SK-N-SH treated with all-trans-retinoic acid at 6 μM for 48 hours (cell line): ENCODE measurements around the gene KLHL5.
"Not testable (repeated sequence)": the region's sequence is repeated elsewhere in the genome, so short reads cannot be mapped to it uniquely, and the experiment has no call there.

ENCODE experiments used
- ATAC-seq: fragments of 200-7000 bp; cut with Tn5 transposase; 3 replicates; pipeline ENCODE4 v1.9.1; 2020; ENCODE audit warnings: mild to moderate bottlenecking, moderate library complexity
- ARNTL ChIP-seq: fragments of 450-650 bp; formaldehyde crosslinking; IDR thresholded peaks from 2 replicates; pipeline ENCODE4 v1.5.0; 2020; ENCODE audit warnings: low read depth, mild to moderate bottlenecking, moderate library complexity, borderline replicate concordance
- BACH2 ChIP-seq: fragments of 250-450 bp; sonication (Bioruptor Pico); IDR thresholded peaks from 2 replicates; pipeline ENCODE4 v1.9.0; 2021; ENCODE audit warnings: mild to moderate bottlenecking, borderline replicate concordance
- CSDC2 ChIP-seq: fragments of 250-450 bp; sonication (Bioruptor Pico); IDR thresholded peaks from 2 replicates; pipeline ENCODE4 v1.5.0; 2020; ENCODE audit warnings: mild to moderate bottlenecking, moderate library complexity
- CSRNP3 ChIP-seq: fragments of 250-450 bp; sonication (Bioruptor Pico); IDR thresholded peaks from 2 replicates; pipeline ENCODE4 v1.5.1; 2021; ENCODE audit warnings: mild to moderate bottlenecking, moderate library complexity
- ESRRG ChIP-seq: fragments of 250-450 bp; sonication (Bioruptor Pico); IDR thresholded peaks from 2 replicates; pipeline ENCODE4 v1.6.1; 2021; ENCODE audit warnings: mild to moderate bottlenecking
- GLIS3 ChIP-seq: fragments of 250-450 bp; sonication (Bioruptor Pico); IDR thresholded peaks from 2 replicates; pipeline ENCODE4 v1.5.0; 2020; ENCODE audit warnings: mild to moderate bottlenecking, moderate library complexity
- ISL1 ChIP-seq: fragments of 250-450 bp; sonication (Bioruptor Pico); IDR thresholded peaks from 2 replicates; pipeline ENCODE4 v2.1.2; 2022; ENCODE audit warnings: mild to moderate bottlenecking, moderate library complexity
- PATZ1 ChIP-seq: fragments of 250-450 bp; sonication (Bioruptor Pico); IDR thresholded peaks from 2 replicates; pipeline ENCODE4 v1.8.0; 2020; ENCODE audit warnings: mild to moderate bottlenecking, moderate library complexity, borderline replicate concordance
- POU6F1 ChIP-seq: fragments of 250-450 bp; sonication (Bioruptor Pico); IDR thresholded peaks from 2 replicates; pipeline ENCODE4 v1.8.0; 2021; ENCODE audit warnings: low read depth, mild to moderate bottlenecking, moderate library complexity, borderline replicate concordance
- PPARA ChIP-seq: fragments of 250-450 bp; sonication (Bioruptor Pico); IDR thresholded peaks from 2 replicates; pipeline ENCODE4 v1.5.0; 2020; ENCODE audit warnings: mild to moderate bottlenecking, borderline replicate concordance
- RARB ChIP-seq: fragments of 250-450 bp; sonication (Bioruptor Pico); IDR thresholded peaks from 2 replicates; pipeline ENCODE4 v1.8.0; 2021; ENCODE audit warnings: mild to moderate bottlenecking, moderate library complexity
- TSHZ2 ChIP-seq: fragments of 250-450 bp; sonication (Bioruptor Pico); IDR thresholded peaks from 2 replicates; pipeline ENCODE4 v1.5.0; 2020; ENCODE audit warnings: mild to moderate bottlenecking, moderate library complexity
- ZFP3 ChIP-seq: fragments of 250-450 bp; sonication (Bioruptor Pico); IDR thresholded peaks from 2 replicates; pipeline ENCODE4 v1.5.0; 2020; ENCODE audit warnings: mild to moderate bottlenecking, moderate library complexity
- ZFP30 ChIP-seq: fragments of 450-650 bp; formaldehyde crosslinking; IDR thresholded peaks from 2 replicates; pipeline ENCODE4 v1.5.0; 2022; ENCODE audit warnings: mild to moderate bottlenecking, moderate library complexity
- ZNF565 ChIP-seq: fragments of 450-650 bp; formaldehyde crosslinking; conservative IDR thresholded peaks from 2 replicates; pipeline ENCODE4 v1.5.0; 2020; ENCODE audit warnings: low read depth, mild to moderate bottlenecking, moderate library complexity
- ZNF8 ChIP-seq: fragments of 450-650 bp; formaldehyde crosslinking; IDR thresholded peaks from 2 replicates; pipeline ENCODE4 v1.5.0; 2020; ENCODE audit warnings: mild to moderate bottlenecking, moderate library complexity
- TF ChIP-seq, protein P1 (sequence below): fragments of 250-450 bp; sonication (Bioruptor Pico); IDR thresholded peaks from 2 replicates; pipeline ENCODE4 v1.5.1; 2020; ENCODE audit warnings: low read depth, mild to moderate bottlenecking, moderate library complexity

The KLHL5 gene

GRCh38 chr4:39133623-39134022 lies 71.6 kb downstream of the KLHL5 start (continued):
- no peak for TF ChIP-seq TSHZ2 (CRISPR knock-in tag)
- TF ChIP-seq, protein P1, sequence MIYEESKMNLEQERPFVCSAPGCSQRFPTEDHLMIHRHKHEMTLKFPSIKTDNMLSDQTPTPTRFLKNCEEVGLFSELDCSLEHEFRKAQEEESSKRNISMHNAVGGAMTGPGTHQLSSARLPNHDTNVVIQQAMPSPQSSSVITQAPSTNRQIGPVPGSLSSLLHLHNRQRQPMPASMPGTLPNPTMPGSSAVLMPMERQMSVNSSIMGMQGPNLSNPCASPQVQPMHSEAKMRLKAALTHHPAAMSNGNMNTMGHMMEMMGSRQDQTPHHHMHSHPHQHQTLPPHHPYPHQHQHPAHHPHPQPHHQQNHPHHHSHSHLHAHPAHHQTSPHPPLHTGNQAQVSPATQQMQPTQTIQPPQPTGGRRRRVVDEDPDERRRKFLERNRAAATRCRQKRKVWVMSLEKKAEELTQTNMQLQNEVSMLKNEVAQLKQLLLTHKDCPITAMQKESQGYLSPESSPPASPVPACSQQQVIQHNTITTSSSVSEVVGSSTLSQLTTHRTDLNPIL (CRISPR knock-in tag), result no peak
- no peak for TF ChIP-seq PPARA (CRISPR knock-in tag)
- TF ChIP-seq ARNTL (CRISPR knock-in tag), result no peak

GRCh38 chr4:39134683-39135306 lies 72.8 kb downstream of the KLHL5 start:
- peak; percentile 39 for ATAC-seq
- TF ChIP-seq ISL1, result 0 out of 2 replicates have a peak, but pooled peaks have one; percentile 6
- TF ChIP-seq ZNF8 (CRISPR knock-in tag), result no peak
- TF ChIP-seq, all 23 proteins: peak for 1

- ATAC-seq, result not testable (repeated sequence)
Observed at GRCh38 chr4:39138227-39138626, 76.2 kb downstream of the KLHL5 start.

DNA sequence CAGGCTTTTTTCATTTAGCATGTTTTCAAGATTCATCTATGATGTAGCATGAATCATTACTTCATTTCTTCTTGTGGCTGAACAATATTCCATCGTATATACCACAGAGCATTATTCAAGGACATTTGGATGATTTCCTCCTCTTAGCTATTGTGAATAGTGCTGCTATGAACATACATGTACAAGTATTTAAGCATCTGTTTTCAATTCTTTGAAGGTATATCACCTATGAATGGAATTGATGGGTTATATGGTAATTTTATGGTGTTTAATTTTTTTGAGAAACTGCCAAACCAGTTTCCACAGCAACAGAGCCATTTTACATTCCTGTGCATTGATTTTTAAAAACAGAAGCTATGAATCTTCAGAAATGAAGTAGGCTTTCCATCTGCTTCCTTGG lies 84.2 kb downstream of the KLHL5 start:
- TF ChIP-seq POU6F1 (no peak), ZFP30 (CRISPR knock-in tag) (no peak), ZFP3 (CRISPR knock-in tag) (no peak), ESRRG (CRISPR knock-in tag) (no peak), CSDC2 (no peak), CSRNP3 (CRISPR knock-in tag) (no peak), TSHZ2 (CRISPR knock-in tag) (no peak), GLIS3 (CRISPR knock-in tag) (no peak), PATZ1 (CRISPR knock-in tag) (no peak), BACH2 (CRISPR knock-in tag) (no peak), ZNF565 (CRISPR knock-in tag) (no peak), RARB (CRISPR knock-in tag) (no peak)
- ATAC-seq, result no peak
